Measurements from ENCODE around the gene C16orf86.

- TF ChIP-seq POLR2A (IDR thresholded peaks at IDR 0.05; ENCODE audit: low read length) (no peak), GATA1 (IDR thresholded peaks at IDR 0.05; ENCODE audit: low read depth, low read length) (no peak)
These were observed 49.5 kb downstream of the C16orf86 start for GRCh38 chr16:67716097-67716496.

Data from erythroblast (primary cell).